ENCODE measurements around the gene ACSS3.

ACSS3 gene

DNA sequence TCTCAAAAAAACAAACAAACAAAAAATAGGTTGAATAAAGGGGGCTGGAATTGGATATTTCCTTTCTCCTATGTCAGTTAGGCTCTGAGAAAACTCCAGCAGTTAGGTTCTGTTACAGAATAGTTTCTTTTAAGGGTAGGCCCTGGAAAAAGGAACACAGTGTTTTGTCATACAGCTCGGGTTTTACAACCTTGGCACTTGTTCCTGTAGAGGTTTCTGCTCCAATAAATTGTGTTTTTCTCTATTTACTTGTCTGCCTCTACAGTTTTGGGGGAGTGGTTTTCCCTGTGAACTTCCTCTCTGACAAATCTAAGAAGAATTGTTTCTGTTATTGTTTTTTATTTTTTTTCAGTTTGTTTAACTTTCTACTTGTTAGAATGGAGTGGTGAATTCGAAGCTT, 167.6 kb downstream of the ACSS3 start (continued):
- TF ChIP-seq, protein P1, sequence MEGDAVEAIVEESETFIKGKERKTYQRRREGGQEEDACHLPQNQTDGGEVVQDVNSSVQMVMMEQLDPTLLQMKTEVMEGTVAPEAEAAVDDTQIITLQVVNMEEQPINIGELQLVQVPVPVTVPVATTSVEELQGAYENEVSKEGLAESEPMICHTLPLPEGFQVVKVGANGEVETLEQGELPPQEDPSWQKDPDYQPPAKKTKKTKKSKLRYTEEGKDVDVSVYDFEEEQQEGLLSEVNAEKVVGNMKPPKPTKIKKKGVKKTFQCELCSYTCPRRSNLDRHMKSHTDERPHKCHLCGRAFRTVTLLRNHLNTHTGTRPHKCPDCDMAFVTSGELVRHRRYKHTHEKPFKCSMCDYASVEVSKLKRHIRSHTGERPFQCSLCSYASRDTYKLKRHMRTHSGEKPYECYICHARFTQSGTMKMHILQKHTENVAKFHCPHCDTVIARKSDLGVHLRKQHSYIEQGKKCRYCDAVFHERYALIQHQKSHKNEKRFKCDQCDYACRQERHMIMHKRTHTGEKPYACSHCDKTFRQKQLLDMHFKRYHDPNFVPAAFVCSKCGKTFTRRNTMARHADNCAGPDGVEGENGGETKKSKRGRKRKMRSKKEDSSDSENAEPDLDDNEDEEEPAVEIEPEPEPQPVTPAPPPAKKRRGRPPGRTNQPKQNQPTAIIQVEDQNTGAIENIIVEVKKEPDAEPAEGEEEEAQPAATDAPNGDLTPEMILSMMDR (tag by site-specific recombination; IDR thresholded peaks at IDR 0.05): no peak
- TF ChIP-seq ZNF768 (tag by site-specific recombination; IDR thresholded peaks at IDR 0.05): no peak

DNA sequence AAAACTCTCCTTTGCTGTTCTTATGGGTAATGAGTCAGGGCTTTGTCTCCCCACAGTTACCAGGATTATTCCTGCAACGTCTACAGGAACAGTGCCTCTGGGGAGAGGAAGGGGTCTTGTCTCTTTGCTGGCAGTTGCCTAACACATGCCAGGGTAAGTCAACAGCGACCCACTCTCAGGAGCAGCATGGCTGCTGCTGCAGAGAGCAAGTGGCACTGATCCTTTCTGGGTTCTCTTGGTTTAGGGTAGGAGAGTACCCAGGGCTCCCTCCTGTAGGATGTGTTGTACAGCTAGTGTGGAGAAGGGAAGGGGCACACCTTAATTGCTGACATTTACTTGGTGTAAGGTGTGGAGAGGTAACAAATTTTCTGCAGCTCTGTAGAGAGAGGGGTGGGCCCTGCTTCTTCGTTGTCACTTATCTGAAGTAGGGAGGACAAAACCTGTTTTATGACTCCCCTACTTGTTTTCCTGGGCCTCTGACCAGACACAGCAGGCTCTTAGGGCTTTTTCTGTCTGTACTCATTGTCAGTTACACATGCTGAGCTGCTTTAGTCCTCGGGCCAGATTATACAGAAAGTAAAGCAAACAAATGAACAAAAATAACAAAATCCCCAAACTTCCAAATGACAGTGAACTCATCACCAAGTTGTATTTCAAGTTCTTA, 168.2 kb downstream of the ACSS3 start:
- Histone ChIP-seq H3K4me1 (ENCODE audit: control insufficient read depth, insufficient read depth, low read length) (no peaks in the 10 kb centered on the region), H3K36me3 (ENCODE audit: control insufficient read depth in 2 of 2, insufficient read depth in 1 of 2, low read length in 2 of 2) (no peaks in the 10 kb centered on the region), H3K27ac (ENCODE audit: extremely low read depth, low read depth, low read length) (no peak overlapping the region), H3K4me3 (ENCODE audit: low read depth, low read length) (no peak overlapping the region), H3K9me3 (ENCODE audit: control insufficient read depth, insufficient read depth, low read depth, low read length) (no peaks in the 10 kb centered on the region)
- CTCF ChIA-PET: interaction anchor here (0.7 kb wide), 1 partner anchor 37 kb away, joined by 3 read pairs; no protein-coding TSS in a partner anchor
- TF ChIP-seq, protein P2, sequence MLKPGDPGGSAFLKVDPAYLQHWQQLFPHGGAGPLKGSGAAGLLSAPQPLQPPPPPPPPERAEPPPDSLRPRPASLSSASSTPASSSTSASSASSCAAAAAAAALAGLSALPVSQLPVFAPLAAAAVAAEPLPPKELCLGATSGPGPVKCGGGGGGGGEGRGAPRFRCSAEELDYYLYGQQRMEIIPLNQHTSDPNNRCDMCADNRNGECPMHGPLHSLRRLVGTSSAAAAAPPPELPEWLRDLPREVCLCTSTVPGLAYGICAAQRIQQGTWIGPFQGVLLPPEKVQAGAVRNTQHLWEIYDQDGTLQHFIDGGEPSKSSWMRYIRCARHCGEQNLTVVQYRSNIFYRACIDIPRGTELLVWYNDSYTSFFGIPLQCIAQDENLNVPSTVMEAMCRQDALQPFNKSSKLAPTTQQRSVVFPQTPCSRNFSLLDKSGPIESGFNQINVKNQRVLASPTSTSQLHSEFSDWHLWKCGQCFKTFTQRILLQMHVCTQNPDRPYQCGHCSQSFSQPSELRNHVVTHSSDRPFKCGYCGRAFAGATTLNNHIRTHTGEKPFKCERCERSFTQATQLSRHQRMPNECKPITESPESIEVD (tag by site-specific recombination; IDR thresholded peaks at IDR 0.05): 0 out of 2 replicates have a peak, but pooled peaks have one; percentile 21
- TF ChIP-seq ZNF501 (tag by site-specific recombination; IDR thresholded peaks at IDR 0.05) (no peak), FEZF1 (tag by site-specific recombination; IDR thresholded peaks at IDR 0.05) (peak; percentile 51)
- POLR2A ChIA-PET: no interaction called here

GRCh38 chr12:81249976-81250375, 172.1 kb downstream of the ACSS3 start:
- TF ChIP-seq ZNF677 (tag by site-specific recombination; IDR thresholded peaks at IDR 0.05) (no peak), MZF1 (tag by site-specific recombination; IDR thresholded peaks at IDR 0.05; ENCODE audit: borderline replicate concordance) (no peak), ZNF501 (tag by site-specific recombination; IDR thresholded peaks at IDR 0.05) (no peak), KLF9 (tag by site-specific recombination; IDR thresholded peaks at IDR 0.05; ENCODE audit: low read depth) (no peak), ZNF623 (tag by site-specific recombination; IDR thresholded peaks at IDR 0.05) (no peak), ZNF121 (tag by site-specific recombination; IDR thresholded peaks at IDR 0.05) (no peak), ZNF510 (tag by site-specific recombination; IDR thresholded peaks at IDR 0.05; ENCODE audit: insufficient replicate concordance) (no peak), ELK4 (IDR thresholded peaks at IDR 0.05; ENCODE audit: borderline replicate concordance, low read depth, low read length) (no peak), ZNF157 (tag by site-specific recombination; IDR thresholded peaks at IDR 0.05) (no peak), ZBTB1 (tag by site-specific recombination; IDR thresholded peaks at IDR 0.05) (no peak), ZNF292 (tag by site-specific recombination; IDR thresholded peaks at IDR 0.05; ENCODE audit: borderline replicate concordance, low read depth) (no peak), TCF7L2 (IDR thresholded peaks at IDR 0.05; ENCODE audit: borderline replicate concordance, low read depth, low read length) (no peak)
- H3K36me3 ChIP-seq (ENCODE audit: control insufficient read depth in 2 of 2, insufficient read depth in 1 of 2, low read length in 2 of 2): no peaks in the 10 kb centered on the region
- H3K27ac ChIP-seq (ENCODE audit: extremely low read depth, low read depth, low read length): no peak overlapping the region
- H3K4me3 ChIP-seq (ENCODE audit: low read depth, low read length): no peak overlapping the region
- ChIA-PET CTCF (interaction anchor here (0.5 to 1.3 kb wide), 2 partner anchors 8 to 369 kb away, joined by 3 to 6 read pairs; no protein-coding TSS in a partner anchor), POLR2A (no interaction called here)
- no peaks in the 10 kb centered on the region for H3K9me3 ChIP-seq (ENCODE audit: control insufficient read depth, insufficient read depth, low read depth, low read length)
- no peaks in the 10 kb centered on the region for H3K4me1 ChIP-seq (ENCODE audit: control insufficient read depth, insufficient read depth, low read length)
